Midbrain (tissue), 1 donor: Measurements from ENCODE around the gene CHAT.

Experiments
- DNase-seq: peaks from one replicate; lab custom pipeline; 2025; lab: John Stamatoyannopoulos, UW

The CHAT gene

DNA sequence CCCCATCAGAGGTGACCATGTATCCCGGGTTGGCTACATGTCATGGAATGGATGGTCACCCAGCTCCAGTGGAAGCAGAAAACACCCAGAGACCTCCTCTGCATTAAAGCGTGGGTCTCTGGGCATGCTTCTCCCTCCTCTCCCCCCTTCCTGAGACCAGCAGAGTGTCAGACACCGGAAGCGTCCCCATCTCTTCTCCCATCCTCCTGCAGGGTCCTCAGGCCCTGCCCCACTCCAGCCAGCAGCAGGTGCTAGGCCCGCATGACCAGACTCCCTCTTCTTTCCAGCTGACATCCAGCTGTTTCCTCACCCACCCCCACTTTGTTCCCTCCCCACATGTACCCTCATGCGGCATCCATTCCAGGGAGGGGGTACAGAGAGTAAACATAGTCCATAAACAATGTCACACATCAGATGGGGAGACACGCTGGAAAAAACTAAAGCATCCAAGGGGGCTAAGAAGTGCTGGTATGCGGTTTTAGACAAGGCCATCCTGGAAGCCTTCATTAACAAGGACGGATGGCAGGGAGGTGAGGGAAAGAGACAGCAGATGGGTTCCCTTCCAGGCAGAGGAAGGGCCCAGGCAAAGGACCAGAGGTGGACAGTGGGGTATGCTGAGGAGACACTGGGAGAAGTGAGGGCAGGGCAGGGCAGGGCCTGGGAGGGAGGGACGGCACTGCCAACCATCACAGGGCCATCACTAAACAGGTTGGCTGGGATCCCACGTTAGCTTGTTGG, 16.2 kb upstream of the CHAT start:
- no peak for DNase-seq

DNA sequence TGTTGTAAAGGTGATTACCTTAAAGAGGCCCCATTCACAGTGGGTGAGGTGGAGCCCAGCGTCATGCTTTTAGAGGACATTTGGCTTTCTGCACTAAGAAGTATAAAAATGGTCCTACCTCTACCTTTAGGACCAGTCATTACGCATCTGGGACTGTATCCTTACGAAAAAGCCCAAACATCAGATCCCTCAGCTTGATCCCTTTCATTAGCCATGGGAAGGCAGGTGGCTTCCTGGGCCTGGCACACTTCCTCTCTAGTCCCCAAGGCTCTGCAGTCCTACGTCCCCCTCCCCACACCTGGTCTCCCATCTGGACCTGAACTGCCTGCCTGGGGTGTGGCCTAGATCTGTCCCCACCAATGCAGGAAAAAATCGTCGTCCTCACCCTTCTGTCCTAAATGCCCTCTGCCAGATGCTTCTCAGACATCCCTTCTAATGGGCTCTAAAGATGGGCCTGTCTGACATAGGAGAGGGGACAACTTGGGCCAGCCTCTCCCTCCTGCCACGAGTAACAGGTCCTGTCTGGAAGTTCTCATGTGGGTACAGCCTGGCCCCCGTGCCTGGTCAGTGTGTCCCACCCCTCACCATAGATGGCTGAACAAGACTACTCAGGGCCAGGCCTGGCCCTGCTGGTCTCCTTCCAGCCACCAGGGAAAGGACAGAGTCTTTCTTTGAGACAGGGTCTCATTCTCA, 15.5 kb upstream of the CHAT start:
- no peak for DNase-seq

DNA sequence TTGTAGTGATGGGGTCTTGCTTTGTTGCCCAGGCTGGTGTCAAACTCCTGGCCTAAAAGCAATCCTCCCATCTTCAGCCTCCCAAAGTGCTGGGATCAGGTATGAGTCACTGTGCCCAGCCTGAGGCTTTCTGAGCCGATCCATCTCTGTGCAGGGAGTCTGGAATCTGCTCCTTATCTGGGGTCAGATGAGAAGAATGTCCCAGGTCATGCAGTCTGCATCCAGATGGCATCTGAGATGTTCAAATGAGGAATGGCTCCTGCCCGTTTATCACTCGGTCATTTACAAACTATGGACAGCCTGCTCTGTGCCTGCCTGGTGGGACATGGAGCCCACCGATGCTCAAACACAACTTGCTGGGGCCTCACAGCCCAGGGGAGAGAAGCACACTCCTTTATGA, 14.9 kb upstream of the CHAT start:
- DNase-seq: no peak

DNA sequence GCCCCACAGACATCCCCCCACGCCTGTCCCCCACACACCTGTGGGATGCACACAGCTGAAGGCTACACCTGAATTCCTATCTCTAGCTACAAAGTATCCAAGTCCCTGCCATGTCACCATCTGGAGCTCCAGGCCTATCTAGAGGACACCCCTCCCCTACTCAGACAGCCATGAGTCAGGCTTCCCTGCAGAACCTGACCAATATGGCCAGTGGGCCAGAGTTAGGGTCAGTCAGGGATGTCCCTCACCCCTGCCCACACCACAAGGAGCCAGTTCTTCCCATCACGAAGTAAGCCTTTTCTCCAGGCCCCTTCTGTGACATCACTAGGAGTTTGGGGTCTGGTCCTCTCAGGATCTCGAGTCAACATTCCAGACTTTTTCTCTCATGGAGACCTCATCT, 14.3 kb upstream of the CHAT start:
- DNase-seq: no peak

DNA sequence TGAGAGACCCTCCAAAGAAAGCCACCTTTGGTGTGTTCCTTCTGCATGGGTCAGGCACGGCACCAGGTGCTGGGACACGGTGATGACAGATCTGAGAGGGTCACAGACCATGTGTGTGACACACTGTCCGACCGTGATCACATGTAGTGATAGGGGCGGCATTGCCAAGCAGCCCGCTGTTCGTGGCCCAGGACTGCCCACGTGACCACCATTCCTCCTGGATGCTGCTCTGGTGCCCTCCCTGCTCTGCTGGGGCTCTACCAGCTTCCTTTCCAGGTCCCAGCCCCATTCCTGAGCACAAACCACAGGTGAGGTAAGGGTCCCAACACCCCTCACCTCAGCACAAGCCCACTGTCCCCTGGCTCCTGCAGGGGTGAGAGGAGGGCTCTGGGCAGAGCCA, 13.8 kb upstream of the CHAT start:
- no peak for DNase-seq

DNA sequence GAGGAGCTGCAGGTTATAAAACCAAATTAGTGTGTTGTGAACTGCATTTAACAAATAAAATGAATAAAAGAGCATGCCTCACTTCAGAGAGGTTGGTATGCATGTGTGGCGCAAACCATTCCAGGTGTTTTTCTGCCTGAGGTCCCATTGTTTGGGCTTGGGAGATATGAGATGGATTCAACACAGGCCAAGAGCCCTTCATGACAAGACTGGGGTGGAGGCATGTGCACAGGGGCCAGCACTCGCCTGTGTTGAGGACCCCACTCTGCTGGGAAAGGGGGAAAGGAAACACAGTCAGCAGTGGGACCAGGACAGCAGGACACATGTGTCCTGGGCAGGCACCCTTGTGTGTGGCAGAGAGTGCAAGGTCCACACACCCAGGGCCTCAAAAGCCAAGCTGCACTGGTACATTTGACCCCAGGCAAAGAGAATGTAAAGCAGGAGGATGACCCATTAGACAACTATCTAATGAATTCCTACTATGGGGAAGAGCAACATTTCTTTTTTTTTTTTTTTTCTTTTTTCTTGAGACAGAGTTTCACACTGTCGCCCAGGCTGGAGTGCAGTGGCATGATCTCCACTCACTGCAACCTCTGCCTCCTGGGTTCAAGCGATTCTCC, 12.9 kb upstream of the CHAT start:
- DNase-seq: no peak

DNA sequence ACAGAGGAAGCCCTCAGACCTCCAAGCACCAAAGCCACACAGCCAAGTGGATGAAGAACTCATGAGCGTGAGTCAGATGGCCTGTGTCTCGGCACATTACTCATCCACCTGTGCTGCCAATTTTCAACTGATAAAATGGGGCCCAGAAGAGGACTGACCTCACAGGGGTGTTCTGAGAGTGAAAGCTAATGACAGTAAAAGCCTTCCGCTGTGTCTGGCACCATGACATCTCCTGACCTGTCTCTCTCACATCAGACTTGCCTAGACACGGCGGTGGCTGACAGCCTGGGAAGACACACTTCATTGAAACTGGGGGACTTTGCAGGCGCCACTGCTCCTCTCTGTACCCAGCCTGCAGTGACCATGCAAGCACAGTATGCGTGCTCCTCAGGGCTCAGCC, 12.0 kb upstream of the CHAT start:
- DNase-seq: no peak

DNA sequence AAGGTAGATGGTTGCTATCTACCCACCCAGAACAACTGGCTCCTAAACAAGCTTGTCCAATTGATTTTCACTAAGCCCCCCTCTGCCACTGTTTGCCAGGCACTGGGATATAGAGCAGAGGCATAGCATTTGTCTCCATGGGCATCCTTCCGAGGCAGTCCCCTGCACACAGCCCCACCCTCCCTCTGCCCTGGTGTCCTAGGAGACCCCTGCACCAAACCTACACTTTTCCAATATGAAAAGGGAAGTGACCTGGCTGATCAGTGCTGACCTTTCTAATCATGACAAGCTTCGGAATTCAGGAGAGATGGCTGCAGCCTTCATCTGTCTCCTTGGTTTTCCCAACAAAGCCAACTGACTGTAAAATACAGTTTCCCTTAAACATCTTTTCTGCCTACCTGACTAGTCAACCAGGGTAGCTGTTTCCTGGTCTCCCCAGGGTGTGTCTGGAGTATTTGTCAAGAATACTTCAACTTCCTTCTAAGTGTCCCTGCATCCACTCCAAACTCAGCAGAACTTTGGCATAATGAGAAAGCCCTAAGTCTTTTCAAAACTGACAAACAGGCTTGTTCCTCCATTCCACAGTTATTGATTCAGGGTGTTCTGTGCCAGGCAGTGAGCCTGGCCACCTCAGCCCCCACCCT, 11.3 kb upstream of the CHAT start:
- DNase-seq: no peak

DNA sequence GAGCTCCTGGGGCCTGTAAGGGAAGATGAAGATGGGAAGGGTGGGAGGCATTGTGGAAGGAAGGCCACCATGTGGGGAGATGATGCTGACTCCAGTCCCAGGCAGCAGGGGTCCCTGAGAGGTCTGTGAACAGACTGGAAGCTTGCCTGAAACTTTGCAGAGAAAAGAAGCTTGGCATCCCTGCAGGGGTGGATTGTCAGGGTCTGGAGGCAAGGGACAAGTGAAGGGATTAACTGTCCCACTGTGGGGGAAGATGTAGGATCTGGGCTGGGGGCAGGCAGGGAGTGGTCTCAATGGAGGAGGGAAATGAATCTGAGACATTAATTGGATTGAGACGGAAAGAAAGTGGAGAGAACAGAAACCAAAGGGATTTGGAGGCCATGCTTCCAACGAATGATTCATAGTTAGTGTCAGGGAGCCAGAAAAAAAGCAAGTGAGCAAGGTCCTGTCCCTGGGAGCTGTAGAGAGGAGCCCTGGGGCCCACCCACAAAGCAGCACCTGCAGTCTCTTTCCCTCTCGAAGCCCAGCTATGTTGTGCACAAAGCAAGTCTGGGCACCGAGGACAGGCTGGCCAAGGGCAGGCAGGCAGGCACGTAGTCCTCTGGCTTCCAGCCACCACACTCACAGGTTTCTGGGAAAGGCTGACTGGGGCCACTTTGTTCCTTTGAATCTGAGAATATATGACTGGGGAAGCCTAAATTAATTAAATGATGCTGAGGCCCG, 8.5 kb upstream of the CHAT start:
- DNase-seq: peak; percentile 20

DNA sequence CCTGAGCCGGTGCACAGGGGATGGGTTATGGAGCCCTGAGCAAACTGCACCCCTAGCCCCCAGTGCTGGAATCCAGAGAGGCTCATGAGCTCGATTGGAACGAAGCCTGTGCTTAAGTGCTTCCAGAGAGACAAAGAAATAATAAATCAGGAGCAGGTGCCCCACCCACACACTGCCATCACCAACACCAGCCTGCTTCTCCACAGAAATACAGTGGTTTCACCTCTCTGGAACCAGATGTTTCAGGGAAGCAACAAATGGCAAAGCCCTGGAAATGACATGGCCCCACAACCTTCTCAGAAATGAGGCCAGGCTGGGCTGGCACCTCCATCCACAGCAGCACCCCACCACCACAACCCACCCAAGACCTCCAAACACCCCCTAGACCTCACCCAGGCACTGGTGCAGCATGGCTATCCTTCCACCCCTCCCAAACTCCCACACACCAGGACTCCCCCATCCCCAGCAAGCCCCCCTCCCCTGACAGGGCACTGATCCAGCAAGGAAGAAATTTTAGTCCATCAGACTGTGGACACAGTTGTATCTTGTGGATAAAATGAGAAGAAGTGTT, 7.8 kb upstream of the CHAT start:
- no peak for DNase-seq

DNA sequence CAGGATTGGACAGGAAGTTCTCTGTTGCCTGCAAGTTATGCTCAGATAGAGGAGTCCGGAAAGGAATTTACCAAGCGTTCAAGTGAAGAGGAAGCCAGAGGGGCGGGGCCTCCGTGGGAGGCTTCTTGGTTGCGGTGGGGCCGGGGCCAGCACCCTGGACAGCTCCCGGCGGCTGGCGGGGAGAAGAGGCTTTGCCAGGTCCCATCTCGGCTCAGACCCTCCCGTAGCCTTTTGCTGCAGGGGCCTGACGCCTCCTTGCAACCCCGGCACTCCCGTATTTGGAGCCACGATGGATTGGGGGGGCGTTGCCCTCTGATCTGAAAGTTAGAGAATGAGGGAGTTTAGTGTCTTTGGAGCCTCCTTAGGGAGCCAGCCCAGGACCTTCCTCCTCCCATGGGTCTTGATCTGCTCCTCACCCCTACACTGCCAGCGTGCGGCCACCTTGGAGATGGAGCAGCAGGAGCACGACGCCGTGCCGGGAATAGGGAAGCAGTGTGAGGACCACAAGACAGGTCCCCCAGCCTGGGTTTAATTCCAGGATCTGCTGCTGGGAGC, 6.8 kb upstream of the CHAT start:
- peak; percentile 17 for DNase-seq

DNA sequence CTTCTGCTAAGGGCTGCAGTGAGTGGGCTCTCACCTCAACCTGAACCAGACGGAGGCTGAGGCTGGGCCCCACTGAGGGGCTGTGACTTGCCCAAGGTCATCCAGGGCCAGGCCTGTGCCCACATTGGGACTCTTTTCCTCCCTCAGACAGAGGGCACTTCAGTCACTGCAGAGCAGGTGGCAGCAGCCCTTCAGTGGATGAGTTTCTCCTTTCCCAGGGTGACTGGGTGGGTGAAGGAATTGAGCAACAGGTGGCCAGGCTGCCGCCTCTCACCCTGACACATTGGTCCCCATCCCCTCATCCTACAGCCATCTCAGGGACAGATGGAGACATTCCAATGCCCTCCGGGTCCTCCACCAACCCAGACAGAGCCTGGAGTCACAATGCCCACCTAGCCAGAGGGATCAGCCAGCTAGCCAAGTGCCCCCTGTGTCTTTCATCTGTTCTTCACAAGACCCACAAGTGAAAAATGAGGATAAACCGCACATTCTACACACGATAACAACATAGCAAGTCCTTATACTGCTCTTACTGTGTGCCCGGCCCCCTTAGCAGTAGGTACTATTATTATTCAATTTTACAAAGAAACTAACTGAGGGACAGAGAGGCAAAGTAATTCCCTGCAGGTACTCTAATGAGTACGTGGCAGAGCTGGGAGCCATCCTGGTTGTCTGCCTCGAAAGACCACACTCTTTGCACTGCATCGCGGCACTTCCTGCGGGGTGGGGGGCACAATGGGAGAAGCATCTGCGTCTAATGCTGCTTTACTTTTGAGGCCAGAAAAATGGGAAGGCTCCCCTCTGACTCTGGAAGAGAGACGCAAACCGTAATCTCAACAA, 5.5 kb upstream of the CHAT start:
- DNase-seq: no peak

DNA sequence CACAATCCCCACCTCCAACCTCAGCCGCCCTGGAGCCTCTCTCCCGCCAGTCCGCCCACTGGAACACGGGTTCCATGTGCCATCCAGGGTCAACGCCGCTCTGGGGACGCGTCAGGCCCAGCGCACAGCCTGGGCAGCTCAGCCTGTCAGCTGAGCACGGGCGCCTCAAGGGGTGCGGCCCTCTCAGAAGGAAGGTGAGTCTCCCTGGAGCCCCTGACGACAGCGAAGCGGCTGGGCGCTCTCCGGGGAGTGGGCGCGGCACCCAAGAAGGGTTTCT, 4.9 kb upstream of the CHAT start:
- no peak for DNase-seq

DNA sequence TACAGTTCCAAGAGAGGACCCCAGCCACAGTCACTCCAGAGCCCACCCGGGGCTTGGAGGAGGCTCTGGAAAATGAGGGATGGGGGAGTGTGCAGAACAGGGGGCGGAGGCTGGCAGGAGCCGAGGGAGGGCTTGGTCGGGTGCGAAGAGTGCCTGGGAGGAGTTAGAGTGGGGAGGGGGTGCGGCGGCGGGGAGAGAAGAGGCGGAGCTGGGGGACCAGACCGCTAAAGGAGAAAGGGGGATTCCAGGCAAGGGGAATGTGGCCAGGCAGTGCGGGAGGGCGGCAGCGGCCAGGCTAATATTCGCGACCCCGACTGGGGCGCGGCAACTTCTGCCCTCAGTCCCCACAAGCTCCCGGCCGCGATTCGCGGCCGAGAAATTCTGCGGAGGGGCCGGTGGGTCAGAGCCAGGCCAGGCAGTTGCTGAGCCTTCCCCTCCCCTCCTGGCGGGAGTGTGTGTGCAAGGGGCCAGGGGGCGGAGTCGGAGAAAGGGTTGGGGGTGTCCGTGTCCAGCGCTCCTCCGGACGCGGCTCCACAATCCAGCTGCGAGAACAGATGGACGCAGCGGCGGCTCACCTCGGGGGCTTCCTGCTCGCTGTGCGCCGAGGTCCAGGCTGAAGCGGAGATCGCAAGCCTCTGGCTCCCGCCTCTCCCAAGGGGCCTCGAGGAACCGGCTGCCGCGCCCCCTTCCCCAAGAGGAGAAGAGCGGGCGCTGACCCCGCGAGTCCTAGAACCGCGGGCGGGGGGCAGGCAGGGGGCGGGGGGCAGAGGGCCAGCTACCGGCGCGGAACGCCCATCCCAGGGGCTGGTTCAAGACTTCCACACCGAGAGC, 4.3 kb upstream of the CHAT start:
- no peak for DNase-seq

DNA sequence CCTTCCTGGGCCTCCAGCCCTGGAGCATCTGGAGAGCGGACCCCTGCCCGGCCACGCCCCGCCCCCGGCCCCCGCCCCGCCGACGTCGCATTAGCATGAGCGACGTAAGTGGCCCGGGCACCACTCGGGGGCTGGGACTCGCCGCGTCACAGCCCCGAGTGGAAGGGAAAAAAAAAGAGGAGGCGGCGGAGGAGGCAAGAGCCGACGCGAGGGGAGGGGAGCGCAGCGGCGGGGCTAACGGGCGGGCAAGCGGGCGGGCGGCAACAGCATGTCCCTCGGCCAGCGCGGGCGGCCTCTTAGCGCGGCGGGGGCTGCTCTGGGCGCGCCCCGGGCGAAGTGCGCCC, 3.8 kb upstream of the CHAT start, which contains the start of gene SLC18A3:
SLC18A3 (plus strand) TSS at position 197 of the 344 bp plus-strand sequence. CDS start 431 bp downstream, outside the sequence.
- DNase-seq: no peak

DNA sequence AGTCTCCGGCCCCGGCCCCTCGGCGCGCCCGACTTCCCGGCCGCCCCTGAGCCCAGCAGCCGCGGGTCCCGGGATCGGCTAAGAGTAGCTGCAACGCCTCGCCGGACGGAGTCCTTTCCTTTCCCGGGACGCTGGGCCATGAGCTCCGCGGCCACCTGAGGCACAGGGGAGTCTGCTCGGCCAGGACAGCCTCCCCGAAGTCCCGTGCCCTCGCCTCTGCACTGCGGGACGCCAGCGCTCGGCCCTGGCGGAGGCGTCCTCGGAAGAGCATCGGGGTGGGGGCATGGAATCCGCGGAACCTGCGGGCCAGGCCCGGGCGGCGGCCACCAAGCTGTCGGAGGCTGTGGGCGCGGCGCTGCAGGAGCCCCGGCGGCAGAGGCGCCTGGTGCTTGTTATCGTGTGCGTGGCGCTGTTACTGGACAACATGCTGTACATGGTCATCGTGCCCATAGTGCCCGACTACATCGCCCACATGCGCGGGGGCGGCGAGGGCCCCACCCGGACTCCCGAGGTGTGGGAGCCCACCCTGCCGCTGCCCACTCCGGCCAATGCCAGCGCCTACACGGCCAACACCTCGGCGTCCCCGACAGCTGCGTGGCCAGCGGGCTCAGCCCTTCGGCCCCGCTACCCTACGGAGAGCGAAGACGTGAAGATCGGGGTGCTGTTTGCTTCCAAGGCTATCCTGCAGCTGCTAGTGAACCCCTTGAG, 3.2 kb upstream of the CHAT start:
- DNase-seq: no peak

DNA sequence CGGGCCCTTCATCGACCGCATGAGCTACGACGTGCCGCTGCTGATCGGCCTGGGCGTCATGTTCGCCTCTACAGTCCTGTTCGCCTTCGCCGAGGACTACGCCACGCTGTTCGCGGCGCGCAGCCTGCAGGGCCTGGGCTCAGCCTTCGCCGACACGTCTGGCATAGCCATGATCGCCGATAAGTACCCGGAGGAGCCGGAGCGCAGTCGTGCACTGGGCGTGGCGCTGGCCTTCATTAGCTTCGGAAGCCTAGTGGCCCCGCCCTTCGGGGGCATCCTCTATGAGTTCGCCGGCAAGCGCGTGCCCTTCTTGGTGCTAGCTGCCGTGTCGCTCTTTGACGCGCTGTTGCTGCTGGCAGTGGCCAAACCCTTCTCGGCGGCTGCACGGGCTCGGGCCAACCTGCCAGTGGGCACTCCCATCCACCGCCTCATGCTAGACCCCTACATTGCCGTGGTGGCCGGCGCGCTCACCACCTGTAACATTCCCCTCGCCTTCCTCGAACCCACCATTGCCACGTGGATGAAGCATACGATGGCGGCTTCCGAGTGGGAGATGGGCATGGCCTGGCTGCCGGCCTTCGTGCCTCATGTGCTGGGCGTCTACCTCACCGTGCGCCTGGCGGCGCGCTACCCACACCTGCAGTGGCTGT, 2.5 kb upstream of the CHAT start:
- DNase-seq: no peak

DNA sequence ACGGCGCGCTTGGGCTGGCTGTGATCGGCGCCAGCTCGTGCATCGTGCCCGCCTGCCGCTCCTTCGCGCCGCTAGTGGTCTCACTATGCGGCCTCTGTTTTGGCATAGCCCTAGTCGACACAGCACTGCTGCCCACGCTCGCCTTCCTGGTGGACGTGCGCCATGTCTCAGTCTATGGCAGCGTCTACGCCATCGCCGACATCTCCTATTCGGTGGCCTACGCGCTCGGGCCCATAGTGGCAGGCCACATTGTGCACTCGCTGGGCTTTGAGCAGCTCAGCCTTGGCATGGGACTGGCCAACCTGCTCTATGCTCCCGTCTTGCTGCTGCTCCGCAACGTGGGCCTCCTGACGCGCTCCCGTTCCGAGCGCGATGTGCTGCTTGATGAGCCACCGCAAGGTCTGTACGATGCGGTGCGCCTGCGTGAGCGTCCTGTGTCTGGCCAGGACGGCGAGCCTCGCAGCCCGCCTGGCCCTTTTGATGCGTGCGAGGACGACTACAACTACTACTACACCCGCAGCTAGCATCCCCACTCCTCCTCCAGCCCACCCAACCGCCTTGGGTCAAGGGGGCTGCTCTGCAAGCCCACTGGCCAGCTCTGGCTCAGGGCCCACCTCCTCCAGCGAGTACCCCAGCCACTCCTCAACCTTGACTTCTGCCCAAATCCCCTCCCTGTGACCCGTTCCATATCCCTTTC, 1.9 kb upstream of the CHAT start:
- no peak for DNase-seq
